SK-N-SH treated with all-trans-retinoic acid at 6 μM for 48 hours (cell line): ENCODE results near the gene SAMHD1.
A peak's percentile ranks its signal among the peaks of the same experiment; 100 is the strongest.

Experiments used
- ATAC-seq: fragments of 200-7000 bp; cut with Tn5 transposase; 3 replicates; pipeline ENCODE4 v1.9.1; 2020; ENCODE audit warnings: mild to moderate bottlenecking, moderate library complexity
- ARNTL ChIP-seq: fragments of 450-650 bp; formaldehyde crosslinking; IDR thresholded peaks from 2 replicates; pipeline ENCODE4 v1.5.0; 2020; ENCODE audit warnings: low read depth, mild to moderate bottlenecking, moderate library complexity, borderline replicate concordance
- BACH2 ChIP-seq: fragments of 250-450 bp; sonication (Bioruptor Pico); IDR thresholded peaks from 2 replicates; pipeline ENCODE4 v1.9.0; 2021; ENCODE audit warnings: mild to moderate bottlenecking, borderline replicate concordance
- CREB5 ChIP-seq: fragments of 250-450 bp; sonication (Bioruptor Pico); IDR thresholded peaks from 2 replicates; pipeline ENCODE4 v1.5.1; 2020; ENCODE audit warnings: low read depth, mild to moderate bottlenecking, moderate library complexity
- CSDC2 ChIP-seq: fragments of 250-450 bp; sonication (Bioruptor Pico); IDR thresholded peaks from 2 replicates; pipeline ENCODE4 v1.5.0; 2020; ENCODE audit warnings: mild to moderate bottlenecking, moderate library complexity
- CSRNP3 ChIP-seq: fragments of 250-450 bp; sonication (Bioruptor Pico); IDR thresholded peaks from 2 replicates; pipeline ENCODE4 v1.5.1; 2021; ENCODE audit warnings: mild to moderate bottlenecking, moderate library complexity
- ESRRG ChIP-seq: fragments of 250-450 bp; sonication (Bioruptor Pico); IDR thresholded peaks from 2 replicates; pipeline ENCODE4 v1.6.1; 2021; ENCODE audit warnings: mild to moderate bottlenecking
- GLIS3 ChIP-seq: fragments of 250-450 bp; sonication (Bioruptor Pico); IDR thresholded peaks from 2 replicates; pipeline ENCODE4 v1.5.0; 2020; ENCODE audit warnings: mild to moderate bottlenecking, moderate library complexity
- ISL1 ChIP-seq: fragments of 250-450 bp; sonication (Bioruptor Pico); IDR thresholded peaks from 2 replicates; pipeline ENCODE4 v2.1.2; 2022; ENCODE audit warnings: mild to moderate bottlenecking, moderate library complexity
- POU6F1 ChIP-seq: fragments of 250-450 bp; sonication (Bioruptor Pico); IDR thresholded peaks from 2 replicates; pipeline ENCODE4 v1.8.0; 2021; ENCODE audit warnings: low read depth, mild to moderate bottlenecking, moderate library complexity, borderline replicate concordance
- PPARA ChIP-seq: fragments of 250-450 bp; sonication (Bioruptor Pico); IDR thresholded peaks from 2 replicates; pipeline ENCODE4 v1.5.0; 2020; ENCODE audit warnings: mild to moderate bottlenecking, borderline replicate concordance
- RARB ChIP-seq: fragments of 250-450 bp; sonication (Bioruptor Pico); IDR thresholded peaks from 2 replicates; pipeline ENCODE4 v1.8.0; 2021; ENCODE audit warnings: mild to moderate bottlenecking, moderate library complexity
- SNAI2 ChIP-seq: fragments of 250-450 bp; sonication (Bioruptor Pico); IDR thresholded peaks from 2 replicates; pipeline ENCODE4 v1.5.0; 2020; ENCODE audit warnings: mild to moderate bottlenecking, moderate library complexity
- TCF4 ChIP-seq: fragments of 250-450 bp; sonication (Bioruptor Pico); IDR thresholded peaks from 2 replicates; pipeline ENCODE4 v1.8.0; 2021; ENCODE audit warnings: mild to moderate bottlenecking, moderate library complexity, borderline replicate concordance
- TOX ChIP-seq: fragments of 250-450 bp; sonication (Bioruptor Pico); IDR thresholded peaks from 2 replicates; pipeline ENCODE4 v1.8.0; 2021; ENCODE audit warnings: mild to moderate bottlenecking, moderate library complexity, borderline replicate concordance
- TSHZ2 ChIP-seq: fragments of 250-450 bp; sonication (Bioruptor Pico); IDR thresholded peaks from 2 replicates; pipeline ENCODE4 v1.5.0; 2020; ENCODE audit warnings: mild to moderate bottlenecking, moderate library complexity
- ZC3H10 ChIP-seq: fragments of 250-450 bp; sonication (Bioruptor Pico); IDR thresholded peaks from 2 replicates; pipeline ENCODE4 v1.5.1; 2021; ENCODE audit warnings: mild to moderate bottlenecking, moderate library complexity
- ZFP3 ChIP-seq: fragments of 250-450 bp; sonication (Bioruptor Pico); IDR thresholded peaks from 2 replicates; pipeline ENCODE4 v1.5.0; 2020; ENCODE audit warnings: mild to moderate bottlenecking, moderate library complexity
- ZNF565 ChIP-seq: fragments of 450-650 bp; formaldehyde crosslinking; conservative IDR thresholded peaks from 2 replicates; pipeline ENCODE4 v1.5.0; 2020; ENCODE audit warnings: low read depth, mild to moderate bottlenecking, moderate library complexity
- ZNF70 ChIP-seq: fragments of 450-650 bp; formaldehyde crosslinking; IDR thresholded peaks from 2 replicates; pipeline ENCODE4 v1.5.0; 2020; ENCODE audit warnings: mild to moderate bottlenecking, moderate library complexity
- ZNF8 ChIP-seq: fragments of 450-650 bp; formaldehyde crosslinking; IDR thresholded peaks from 2 replicates; pipeline ENCODE4 v1.5.0; 2020; ENCODE audit warnings: mild to moderate bottlenecking, moderate library complexity

SAMHD1 gene

GRCh38 chr20:36856691-36857635 is 94.5 kb downstream of the SAMHD1 start:
- TF ChIP-seq ZFP3 (CRISPR knock-in tag) (no peak), TOX (CRISPR knock-in tag) (no peak), TSHZ2 (CRISPR knock-in tag) (no peak), ZC3H10 (CRISPR knock-in tag) (no peak), ZNF565 (CRISPR knock-in tag) (no peak), SNAI2 (no peak), BACH2 (no peak), POU6F1 (CRISPR knock-in tag) (no peak), TCF4 (CRISPR knock-in tag) (no peak), ZNF70 (CRISPR knock-in tag) (no peak), GLIS3 (CRISPR knock-in tag) (no peak), CSDC2 (no peak), ZNF8 (CRISPR knock-in tag) (no peak), ISL1 (CRISPR knock-in tag) (no peak), ARNTL (CRISPR knock-in tag) (no peak), RARB (no peak), CREB5 (CRISPR knock-in tag) (no peak)
- ATAC-seq = peak; percentile 18; the same call in 2 of the 3 replicates

- peak; percentile 44 for ATAC-seq
- TF ChIP-seq ZFP3 (CRISPR knock-in tag) (no peak), ZNF70 (CRISPR knock-in tag) (no peak), ZC3H10 (CRISPR knock-in tag) (no peak), POU6F1 (CRISPR knock-in tag) (no peak), CSRNP3 (CRISPR knock-in tag) (no peak), RARB (no peak), ESRRG (no peak), PPARA (CRISPR knock-in tag) (no peak), TSHZ2 (CRISPR knock-in tag) (no peak)
These were observed 95.3 kb downstream of the SAMHD1 start for GRCh38 chr20:36856195-36856594.
